Right lobe of liver (tissue), 6 donors: ENCODE measurements around the gene LPCAT1. TPM values are rescaled to one million over a fixed set of nuclear protein-coding genes. Genes with fewer than 3 reads are reported as not detected.

Experiments used
- ATAC-seq, 4 donors: fragments of 200-7000 bp; cut with Tn5 transposase; one replicate each; pipeline ENCODE4 v1.9.1; 2020; ENCODE audit warnings: mild to moderate bottlenecking in 4 of 4, moderate library complexity in 4 of 4
- DNase-seq, 3 donors: peaks; one replicate each; pipeline ENCODE4 v3.0.0-alpha.2; 2020
- H3K27ac ChIP-seq, 3 donors: fragments of 200-600 bp; one replicate each; pipeline ENCODE4 v1.8.0; 2022
- H3K27me3 ChIP-seq, 2 donors: fragments of 200-600 bp; one replicate each; pipeline ENCODE4 v1.8.0; 2022
- H3K36me3 ChIP-seq, 4 donors: fragments of 200-600 bp; sonication (generic) in 1 of 4; one replicate each; pipeline versions ENCODE4 v1.5.1 to v1.8.0; 2017 to 2022; ENCODE audit warnings: control low read depth in 1 of 4
- H3K4me1 ChIP-seq, 4 donors: fragments of 200-600 bp; sonication (generic) in 1 of 4; one replicate each; pipeline versions ENCODE4 v1.5.1 to v1.8.0; 2017 to 2022; ENCODE audit warnings: control low read depth in 1 of 4
- H3K4me3 ChIP-seq, 3 donors: fragments of 200-600 bp; one replicate each; pipeline ENCODE4 v1.8.0; 2022
- H3K9me3 ChIP-seq, 4 donors: fragments of 200-600 bp; sonication (generic) in 1 of 4; one replicate each; pipeline versions ENCODE4 v1.5.1 to v1.8.0; 2017 to 2022; ENCODE audit warnings: control low read depth in 1 of 4
- POLR2A ChIP-seq: fragments of 450-650 bp; IDR thresholded peaks from one replicate; pipeline ENCODE4 v1.6.1; 2017; ENCODE audit warnings: antibody characterized with exemption, mild to moderate bottlenecking
- WGBS: methylation state at CpG from one replicate; pipeline ENCODE4 v1.1.6; 2018; ENCODE audit warnings: low coverage, low lambda C conversion rate; ENCODE audit not compliant: insufficient coverage; ENCODE audit errors: missing lambda C conversion rate; 5-methylcytosine and 5-hydroxymethylcytosine counted together
- intact Hi-C, 2 donors: fragments of 100-400 bp; cut with DNase I; formaldehyde crosslinking; loops; one replicate each; pipeline versions ENCODE4 v1.11.2 to v1.14.1; 2022
- total RNA-seq, 6 experiments: library from RNA; depleted of rRNA in 2 of 6; stranded (reverse); fragments of >200 nt in 2 of 6; fragmentation: NEBNext Ultra II Directional in 3 of 6; extraction: Animal tissue kit (Norgen Biotek cat#: 25700) in 3 of 6; gene quantifications; one replicate each; pipeline versions ENCODE4 v1.1.0 to v1.2.4, GENCODE V29; 2016 to 2023
- TF ChIP-seq, protein P1 (sequence below), 4 donors: fragments of 200-600 bp in 3 of 4; fragments of 450-650 bp in 1 of 4; IDR thresholded peaks; one replicate each; pipeline versions ENCODE4 v1.5.1 to v1.8.0; 2016 to 2022; ENCODE audit warnings: antibody characterized with exemption in 4 of 4, mild to moderate bottlenecking in 2 of 4
- donor health status: DM: no; HTN: yes; CAD: no.
- donor health status: DM: no; HTN: no; CAD: no.
- donor health status: DM: no; HTN: no; CAD: no.
- donor health status: DM: no; HTN: yes; CAD: no.
- donor health status: DM: no; HTN: yes; CAD: no.

Gene LPCAT1
- total RNA-seq, 6 experiments from 2014 or later = 6.9 to 38.6 (median 13.1) TPM

DNA sequence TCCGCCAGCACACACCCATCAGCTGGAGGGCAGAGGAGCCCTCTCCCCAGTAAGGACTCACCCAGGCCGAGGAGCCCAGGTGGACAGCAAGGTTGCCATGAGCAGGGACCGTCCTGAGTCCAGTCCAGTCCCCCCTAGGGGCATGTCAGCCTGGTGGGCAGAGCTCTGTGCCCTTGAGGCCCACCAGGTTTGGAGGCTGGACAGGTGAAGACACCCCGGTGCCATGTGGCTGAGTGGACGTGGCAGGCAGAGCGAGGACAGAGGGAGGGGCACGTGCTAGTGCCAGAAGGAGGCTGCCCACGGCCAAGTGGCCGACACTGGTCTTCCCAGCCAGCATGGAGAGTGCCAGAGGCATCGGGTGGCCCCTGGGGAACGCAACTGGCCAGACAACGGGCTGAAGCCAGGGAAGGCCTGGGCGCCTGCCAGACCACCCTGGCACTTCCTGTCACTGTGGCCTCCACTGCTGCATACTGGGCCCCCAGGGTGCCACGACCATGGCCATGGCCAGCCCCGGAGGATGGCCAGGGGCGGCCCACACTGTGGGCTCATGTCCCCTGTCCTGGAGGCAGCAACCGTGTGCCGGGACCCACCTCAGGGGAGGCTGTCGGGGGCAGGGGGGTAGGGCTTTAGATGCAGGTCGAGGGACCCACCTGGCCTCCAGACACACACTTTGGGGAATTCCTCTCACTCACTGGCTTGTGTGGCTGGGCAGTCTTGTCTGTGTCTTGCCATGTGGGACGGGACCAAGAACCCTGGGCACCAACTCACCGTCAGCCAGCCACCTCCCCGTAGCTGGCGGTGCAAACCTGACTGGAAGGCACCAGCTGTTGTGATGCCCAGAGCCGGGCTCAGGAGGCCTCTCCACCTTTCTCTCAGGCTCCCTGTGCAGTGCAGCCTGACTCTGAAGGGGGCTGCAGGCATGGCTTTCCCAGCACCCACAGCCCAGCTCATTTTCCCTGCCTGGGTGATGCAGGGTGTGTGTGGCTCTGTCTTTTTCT is 42.3 kb upstream of the LPCAT1 start:
- Histone ChIP-seq H3K4me1 (peaks cover 0 to 16% (median 5%) of the 10 kb centered on the region in 4 donors), H3K27me3 (no peaks in the 10 kb centered on the region), H3K4me3 (no peak overlapping the region), H3K36me3 (no peaks in the 10 kb centered on the region), H3K27ac (no peak overlapping the region), H3K9me3 (no peaks in the 10 kb centered on the region)
- DNase-seq = peak in 1 of 3 donors; percentile 45
- no peak for ATAC-seq
- intact Hi-C loops = no loop called here
- no CpG with 5 or more reads among the region's 25 CpGs for whole genome bisulfite sequencing
- TF ChIP-seq, protein P1, sequence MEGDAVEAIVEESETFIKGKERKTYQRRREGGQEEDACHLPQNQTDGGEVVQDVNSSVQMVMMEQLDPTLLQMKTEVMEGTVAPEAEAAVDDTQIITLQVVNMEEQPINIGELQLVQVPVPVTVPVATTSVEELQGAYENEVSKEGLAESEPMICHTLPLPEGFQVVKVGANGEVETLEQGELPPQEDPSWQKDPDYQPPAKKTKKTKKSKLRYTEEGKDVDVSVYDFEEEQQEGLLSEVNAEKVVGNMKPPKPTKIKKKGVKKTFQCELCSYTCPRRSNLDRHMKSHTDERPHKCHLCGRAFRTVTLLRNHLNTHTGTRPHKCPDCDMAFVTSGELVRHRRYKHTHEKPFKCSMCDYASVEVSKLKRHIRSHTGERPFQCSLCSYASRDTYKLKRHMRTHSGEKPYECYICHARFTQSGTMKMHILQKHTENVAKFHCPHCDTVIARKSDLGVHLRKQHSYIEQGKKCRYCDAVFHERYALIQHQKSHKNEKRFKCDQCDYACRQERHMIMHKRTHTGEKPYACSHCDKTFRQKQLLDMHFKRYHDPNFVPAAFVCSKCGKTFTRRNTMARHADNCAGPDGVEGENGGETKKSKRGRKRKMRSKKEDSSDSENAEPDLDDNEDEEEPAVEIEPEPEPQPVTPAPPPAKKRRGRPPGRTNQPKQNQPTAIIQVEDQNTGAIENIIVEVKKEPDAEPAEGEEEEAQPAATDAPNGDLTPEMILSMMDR (IDR thresholded peaks at IDR 0.05) = no peak
- no peak for TF ChIP-seq POLR2A

DNA sequence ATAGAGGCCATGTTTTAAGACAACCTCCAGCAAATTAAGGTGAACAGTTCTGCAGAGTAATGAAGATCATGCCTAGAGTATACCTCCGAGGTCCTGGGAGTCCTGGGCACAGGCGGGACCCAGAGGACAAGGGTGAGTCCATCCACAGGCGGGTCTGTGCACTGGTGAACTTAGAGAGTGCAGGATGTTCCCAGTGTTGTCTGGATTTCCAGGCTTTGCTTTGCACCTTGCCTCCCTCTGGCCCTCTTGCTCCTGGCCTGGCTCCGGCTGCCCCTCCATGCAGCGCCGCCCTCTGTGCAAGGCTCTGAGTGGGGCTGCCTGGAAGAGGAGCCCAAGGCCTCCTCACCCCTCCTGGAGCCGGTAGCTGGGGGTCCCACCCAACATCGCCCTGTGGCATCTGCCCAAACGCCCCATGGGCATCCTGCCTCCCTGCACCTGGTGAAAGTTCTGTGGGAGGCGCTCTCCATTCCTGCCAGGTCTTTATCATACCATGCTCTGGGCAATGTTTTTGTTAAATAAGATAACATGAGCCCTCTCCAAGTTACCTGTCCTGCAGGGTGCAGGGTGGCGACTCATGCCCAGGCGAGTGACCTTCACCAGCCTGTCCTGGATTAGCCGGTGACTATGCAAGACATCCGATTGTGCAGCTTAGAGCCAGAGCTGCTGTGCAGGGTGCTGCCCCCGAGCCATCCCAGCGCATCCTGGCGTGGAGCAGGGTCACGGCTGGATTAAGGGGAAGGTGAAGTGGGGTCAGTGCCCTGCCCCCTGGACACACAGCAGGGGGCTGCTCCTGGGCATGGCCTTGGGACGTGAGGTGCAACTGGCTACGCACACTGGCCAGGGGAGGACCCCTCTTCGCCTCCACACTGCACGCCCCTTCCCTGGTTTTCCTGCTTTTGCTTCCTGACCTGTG is 41.3 kb upstream of the LPCAT1 start:
- Histone ChIP-seq H3K9me3 (no peaks in the 10 kb centered on the region), H3K4me3 (no peak overlapping the region), H3K36me3 (no peaks in the 10 kb centered on the region), H3K27ac (no peak overlapping the region), H3K27me3 (no peaks in the 10 kb centered on the region), H3K4me1 (peaks cover 0 to 16% (median 5%) of the 10 kb centered on the region in 4 donors)
- DNase-seq (peak in 1 of 3 donors; percentile 41), ATAC-seq (peak in 1 of 4 donors; percentile 6)
- 66% methylated on average over 4 of the region's 22 CpGs for WGBS
- TF ChIP-seq, protein P1 (IDR thresholded peaks at IDR 0.05) = no peak
- TF ChIP-seq POLR2A = no peak
- intact Hi-C loops = no loop called here

DNA sequence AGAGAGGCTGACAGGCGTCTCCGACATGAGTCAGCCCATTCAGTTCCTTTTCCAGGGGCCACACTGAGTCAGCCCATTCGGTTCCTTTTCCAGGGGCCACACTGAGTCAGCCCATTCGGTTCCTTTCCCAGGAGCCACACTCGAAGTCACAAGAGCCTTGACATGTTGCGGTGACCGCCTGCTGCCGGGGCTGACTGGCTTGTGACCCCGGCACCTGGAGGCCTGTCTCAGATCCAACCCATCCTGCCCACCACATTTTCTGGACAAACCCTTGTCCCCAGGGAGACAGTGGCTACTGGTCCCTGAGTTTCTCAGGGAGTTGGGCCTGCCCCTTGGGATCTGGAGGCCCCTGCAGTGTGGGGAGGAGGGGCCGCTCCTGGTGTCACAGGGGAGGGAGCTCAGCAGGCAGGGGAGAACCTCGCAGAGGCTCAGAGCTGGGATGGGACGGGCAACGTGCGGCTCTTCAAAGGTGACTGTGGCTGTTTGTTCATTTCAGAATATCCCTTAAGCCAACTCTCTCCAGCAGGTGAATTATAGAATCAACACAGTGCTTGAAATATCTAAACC is 40.5 kb upstream of the LPCAT1 start:
- Histone ChIP-seq H3K9me3 (no peaks in the 10 kb centered on the region), H3K27me3 (no peaks in the 10 kb centered on the region), H3K4me3 (no peak overlapping the region), H3K36me3 (no peaks in the 10 kb centered on the region), H3K27ac (no peak overlapping the region), H3K4me1 (peaks cover 0 to 16% (median 5%) of the 10 kb centered on the region in 4 donors)
- TF ChIP-seq POLR2A = no peak
- TF ChIP-seq, protein P1 (IDR thresholded peaks at IDR 0.05) = no peak
- 72% methylated on average over 6 of the region's 14 CpGs for WGBS
- ATAC-seq (peak in 2 of 4 donors; percentile 38 to 52), DNase-seq (peak; percentile 56 to 70 (median 57))
- intact Hi-C loops = no loop called here

DNA sequence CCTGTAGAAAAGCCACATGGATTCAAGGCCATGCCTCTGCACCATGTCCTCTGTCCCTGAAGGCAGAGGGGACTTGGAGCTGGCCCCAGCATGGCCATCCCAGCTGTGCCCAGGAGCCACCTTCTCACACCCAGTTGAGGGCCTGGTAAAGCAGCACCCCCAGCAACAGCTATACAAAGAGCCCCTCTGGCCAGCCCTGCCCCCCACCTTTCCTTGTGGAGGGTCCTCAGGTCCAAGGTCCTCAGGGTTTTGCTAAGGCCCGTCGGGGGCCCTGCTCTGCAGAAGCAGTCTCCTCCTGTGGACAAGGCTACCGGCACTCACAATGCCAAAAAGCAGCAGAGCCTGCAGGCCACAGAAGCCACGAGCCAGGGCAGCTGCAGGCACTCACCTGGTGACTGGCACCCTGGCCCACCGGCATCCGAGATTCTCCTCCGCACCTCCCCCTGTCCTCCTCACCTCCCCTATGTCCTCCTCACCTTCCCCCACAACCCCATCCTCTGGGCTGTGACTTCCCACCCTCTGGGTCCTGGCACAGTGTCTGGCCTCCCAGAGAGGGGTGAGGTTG is 39.9 kb upstream of the LPCAT1 start:
- H3K27me3 ChIP-seq = no peaks in the 10 kb centered on the region
- H3K4me3 ChIP-seq = no peak overlapping the region
- H3K9me3 ChIP-seq = no peaks in the 10 kb centered on the region
- DNase-seq = no peak
- peak in 2 of 4 donors; percentile 41 to 52 for ATAC-seq
- H3K4me1 ChIP-seq = peaks cover 0 to 15% (median 4%) of the 10 kb centered on the region in 4 donors
- intact Hi-C loops = no loop called here
- no peaks in the 10 kb centered on the region for H3K36me3 ChIP-seq
- H3K27ac ChIP-seq = peak overlapping the region in 1 of 3 donors; percentile 43
- WGBS = no CpG with 5 or more reads among the region's 7 CpGs
- TF ChIP-seq, protein P1 (IDR thresholded peaks at IDR 0.05) = no peak
- TF ChIP-seq POLR2A = no peak
